Suprapubic skin (tissue), 4 donors: Measurements from ENCODE around the gene BBLN. TPM values are rescaled to one million over a fixed set of nuclear protein-coding genes. Genes with fewer than 3 reads are reported as not detected.
A peak's percentile ranks its signal among the peaks of the same experiment; 100 is the strongest.
"Not testable (repeated sequence)": the region's sequence is repeated elsewhere in the genome, so short reads cannot be mapped to it uniquely, and the experiment has no call there.

ENCODE experiments used
- DNase-seq, 2 donors: peaks; one replicate each; pipeline ENCODE4 v3.0.0-alpha.2; 2019; ENCODE audit warnings: low spot score in 2 of 2
- H3K27ac ChIP-seq: fragments of 200-600 bp; sonication (generic); one replicate; pipeline ENCODE4 v1.5.1; 2019
- H3K27me3 ChIP-seq: fragments of 200-600 bp; sonication (generic); one replicate; pipeline ENCODE4 v1.5.1; 2019
- H3K36me3 ChIP-seq: fragments of 200-600 bp; sonication (generic); one replicate; pipeline ENCODE4 v1.5.1; 2019
- H3K4me1 ChIP-seq: fragments of 200-600 bp; sonication (generic); one replicate; pipeline ENCODE4 v1.5.1; 2019
- H3K4me3 ChIP-seq: fragments of 200-600 bp; sonication (generic); one replicate; pipeline ENCODE4 v1.5.1; 2019; ENCODE audit warnings: mild to moderate bottlenecking
- H3K9me3 ChIP-seq: fragments of 200-600 bp; sonication (generic); one replicate; pipeline ENCODE4 v1.5.1; 2019
- CTCF ChIP-seq, 2 donors: fragments of 200-600 bp in 1 of 2; fragments of 450-650 bp in 1 of 2; sonication (generic) in 1 of 2; IDR thresholded peaks; one replicate each; pipeline ENCODE4 v1.5.1; 2016 to 2019; ENCODE audit warnings: antibody characterized with exemption in 2 of 2, mild to moderate bottlenecking in 1 of 2, moderate library complexity in 1 of 2
- EP300 ChIP-seq: sonication (generic); formaldehyde crosslinking; IDR thresholded peaks from one replicate; pipeline ENCODE4 v1.6.1; 2017; ENCODE audit warnings: antibody characterized with exemption
- POLR2A ChIP-seq, 2 donors: fragments of 450-650 bp; IDR thresholded peaks; one replicate each; pipeline ENCODE4 v1.6.1; 2017; ENCODE audit warnings: antibody characterized with exemption in 2 of 2, mild to moderate bottlenecking in 2 of 2, moderate library complexity in 2 of 2
- POLR2AphosphoS5 ChIP-seq, 3 donors: sonication (generic); formaldehyde crosslinking; IDR thresholded peaks; one replicate each; pipeline ENCODE4 v1.6.1; 2017; ENCODE audit warnings: antibody characterized with exemption in 3 of 3
- WGBS: methylation state at CpG from one replicate; pipeline ENCODE4 v1.1.5; 2018; 5-methylcytosine and 5-hydroxymethylcytosine counted together
- total RNA-seq, 4 donors: library from RNA; depleted of rRNA; stranded (reverse); fragments of >200 nt; gene quantifications; one replicate each; pipeline ENCODE4 v1.1.0, GENCODE V29; 2016

The BBLN gene
- total RNA-seq, 4 donors from 2014 or later: 157 to 345 (median 224) TPM

- no peak for TF ChIP-seq CTCF (IDR thresholded peaks at IDR 0.05)
- TF ChIP-seq EP300: no peak
- peak in 1 of 3 donors; percentile 30 for TF ChIP-seq POLR2AphosphoS5 (IDR thresholded peaks at IDR 0.05)
- TF ChIP-seq POLR2A (IDR thresholded peaks at IDR 0.05): no peak
- DNase-seq: peak in 1 of 2 donors; percentile 87
- Histone ChIP-seq H3K9me3 (no peaks in the 10 kb centered on the region), H3K36me3 (peaks cover 16% of the 10 kb centered on the region), H3K4me3 (peak within 1 kb of the TSS; percentile 98), H3K27me3 (no peaks in the 10 kb centered on the region), H3K4me1 (peaks cover 37% of the 10 kb centered on the region), H3K27ac (peak within 1 kb of the TSS; percentile 99)
- WGBS: 0% methylated on average over 8 of the region's 56 CpGs
Observed at GRCh38 chr9:128127568-128127989, 32.5 kb upstream of the BBLN start, which contains the start of gene PTGES2. Gene PTGES2, minus strand, starts transcription at chr9:128127729. Its CDS starts 12 bp downstream, at chr9:128127717.

- Histone ChIP-seq H3K27me3 (no peaks in the 10 kb centered on the region), H3K4me3 (peak overlapping the region; percentile 98), H3K27ac (peak overlapping the region; percentile 99), H3K36me3 (peaks cover 10% of the 10 kb centered on the region), H3K9me3 (no peaks in the 10 kb centered on the region), H3K4me1 (peaks cover 37% of the 10 kb centered on the region)
- peak; percentile 88 to 93 for DNase-seq
- 0% methylated on average over 27 of the region's 82 CpGs for WGBS
- TF ChIP-seq POLR2AphosphoS5 (IDR thresholded peaks at IDR 0.05): peak in 2 of 3 donors; percentile 9 to 50
- TF ChIP-seq EP300: no peak
Observed at GRCh38 chr9:128127990-128128835, 31.9 kb upstream of the BBLN start.

- Histone ChIP-seq H3K9me3 (no peaks in the 10 kb centered on the region), H3K4me3 (peak overlapping the region; percentile 98), H3K36me3 (peaks cover 2% of the 10 kb centered on the region), H3K27me3 (no peaks in the 10 kb centered on the region), H3K4me1 (peaks cover 37% of the 10 kb centered on the region), H3K27ac (peak overlapping the region; percentile 99)
- WGBS: 46% methylated on average over 29 of the region's 29 CpGs
- DNase-seq: peak in 1 of 2 donors; percentile 75
- TF ChIP-seq EP300 (no peak), POLR2A (IDR thresholded peaks at IDR 0.05) (no peak), CTCF (IDR thresholded peaks at IDR 0.05) (no peak), POLR2AphosphoS5 (IDR thresholded peaks at IDR 0.05) (no peak)
Observed at GRCh38 chr9:128128836-128129590, 31.1 kb upstream of the BBLN start.

GRCh38 chr9:128129976-128130590, 30.0 kb upstream of the BBLN start:
- peaks cover 35% of the 10 kb centered on the region for H3K4me1 ChIP-seq
- H3K9me3 ChIP-seq, H3K27ac ChIP-seq, H3K27me3 ChIP-seq, DNase-seq, H3K36me3 ChIP-seq, H3K4me3 ChIP-seq: not testable (repeated sequence)
- WGBS: 37% methylated on average over 10 of the region's 12 CpGs
- peak in 1 of 2 donors; percentile 52 for TF ChIP-seq CTCF (IDR thresholded peaks at IDR 0.05)

- H3K27me3 ChIP-seq, H3K36me3 ChIP-seq, H3K9me3 ChIP-seq, H3K4me3 ChIP-seq, H3K27ac ChIP-seq: not testable (repeated sequence)
- H3K4me1 ChIP-seq: peaks cover 30% of the 10 kb centered on the region
- 57% methylated on average over 6 of the region's 7 CpGs for WGBS
- peak in 1 of 2 donors; percentile 41 for DNase-seq
Observed at GRCh38 chr9:128130651-128131050, 29.4 kb upstream of the BBLN start.

GRCh38 chr9:128131346-128131745, 28.7 kb upstream of the BBLN start:
- 85% methylated on average over 8 of the region's 8 CpGs for WGBS
- H3K9me3 ChIP-seq, H3K27me3 ChIP-seq, H3K36me3 ChIP-seq, H3K4me3 ChIP-seq, H3K27ac ChIP-seq: not testable (repeated sequence)
- DNase-seq: peak in 1 of 2 donors; percentile 18
- H3K4me1 ChIP-seq: peaks cover 23% of the 10 kb centered on the region

GRCh38 chr9:128132139-128132538, 27.9 kb upstream of the BBLN start:
- H3K4me1 ChIP-seq: peaks cover 15% of the 10 kb centered on the region
- not testable (repeated sequence) for H3K9me3 ChIP-seq, DNase-seq, H3K4me3 ChIP-seq, H3K27me3 ChIP-seq, H3K36me3 ChIP-seq, H3K27ac ChIP-seq
- 47% methylated on average over 7 of the region's 8 CpGs for WGBS

- H3K27ac ChIP-seq, DNase-seq, H3K27me3 ChIP-seq, H3K9me3 ChIP-seq, H3K36me3 ChIP-seq, H3K4me3 ChIP-seq, H3K4me1 ChIP-seq: not testable (repeated sequence)
- WGBS: 74% methylated on average over 8 of the region's 8 CpGs
Observed at GRCh38 chr9:128135561-128135960, 24.5 kb upstream of the BBLN start.
